Astrocyte of the spinal cord (primary cell): ENCODE data around the gene ARNT2.

Source experiments
- DNase-seq: peaks from one replicate; pipeline ENCODE4 v3.0.0; 2011; ENCODE audit warnings: low read depth, low spot score
- H3K4me3 ChIP-seq: 2 replicates; pipeline ENCODE4 v1.5.1; 2011; ENCODE audit warnings: low read depth, mild to moderate bottlenecking, low read length, moderate library complexity
- in situ Hi-C: cut with HindIII; loops from 2 replicates; pipeline ENCODE4 v1.10.0; 2017; ENCODE audit warnings: low sequenced_read_pairs
- TF ChIP-seq, protein P1 (sequence below): IDR thresholded peaks from 2 replicates; pipeline ENCODE4 v1.5.1; 2012; ENCODE audit warnings: low read depth, mild to moderate bottlenecking, low read length, inconsistent platforms

ARNT2 gene

DNA sequence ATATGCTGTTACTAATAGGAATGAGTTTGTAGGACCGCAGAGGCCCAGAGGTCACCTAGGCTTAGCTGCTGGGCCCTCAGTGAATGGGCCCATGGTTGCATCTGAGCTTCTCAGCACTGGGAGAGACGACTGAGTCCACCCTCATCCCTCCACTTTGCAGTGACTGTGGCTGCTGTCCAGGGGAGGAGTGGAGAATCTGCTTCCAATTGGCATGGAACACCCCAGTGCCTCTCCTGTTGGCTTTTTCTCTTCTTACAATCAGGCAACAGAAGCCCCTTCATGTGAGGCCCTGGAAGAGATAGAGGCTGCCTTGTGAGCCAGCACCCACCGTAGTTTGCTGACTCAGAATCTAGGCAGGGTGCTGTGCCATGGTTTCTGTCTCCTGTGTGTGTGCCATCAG lies 55.6 kb downstream of the ARNT2 start:
- TF ChIP-seq, protein P1, sequence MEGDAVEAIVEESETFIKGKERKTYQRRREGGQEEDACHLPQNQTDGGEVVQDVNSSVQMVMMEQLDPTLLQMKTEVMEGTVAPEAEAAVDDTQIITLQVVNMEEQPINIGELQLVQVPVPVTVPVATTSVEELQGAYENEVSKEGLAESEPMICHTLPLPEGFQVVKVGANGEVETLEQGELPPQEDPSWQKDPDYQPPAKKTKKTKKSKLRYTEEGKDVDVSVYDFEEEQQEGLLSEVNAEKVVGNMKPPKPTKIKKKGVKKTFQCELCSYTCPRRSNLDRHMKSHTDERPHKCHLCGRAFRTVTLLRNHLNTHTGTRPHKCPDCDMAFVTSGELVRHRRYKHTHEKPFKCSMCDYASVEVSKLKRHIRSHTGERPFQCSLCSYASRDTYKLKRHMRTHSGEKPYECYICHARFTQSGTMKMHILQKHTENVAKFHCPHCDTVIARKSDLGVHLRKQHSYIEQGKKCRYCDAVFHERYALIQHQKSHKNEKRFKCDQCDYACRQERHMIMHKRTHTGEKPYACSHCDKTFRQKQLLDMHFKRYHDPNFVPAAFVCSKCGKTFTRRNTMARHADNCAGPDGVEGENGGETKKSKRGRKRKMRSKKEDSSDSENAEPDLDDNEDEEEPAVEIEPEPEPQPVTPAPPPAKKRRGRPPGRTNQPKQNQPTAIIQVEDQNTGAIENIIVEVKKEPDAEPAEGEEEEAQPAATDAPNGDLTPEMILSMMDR = no peak
- in situ Hi-C loops = no loop called here
- no peak for DNase-seq

DNA sequence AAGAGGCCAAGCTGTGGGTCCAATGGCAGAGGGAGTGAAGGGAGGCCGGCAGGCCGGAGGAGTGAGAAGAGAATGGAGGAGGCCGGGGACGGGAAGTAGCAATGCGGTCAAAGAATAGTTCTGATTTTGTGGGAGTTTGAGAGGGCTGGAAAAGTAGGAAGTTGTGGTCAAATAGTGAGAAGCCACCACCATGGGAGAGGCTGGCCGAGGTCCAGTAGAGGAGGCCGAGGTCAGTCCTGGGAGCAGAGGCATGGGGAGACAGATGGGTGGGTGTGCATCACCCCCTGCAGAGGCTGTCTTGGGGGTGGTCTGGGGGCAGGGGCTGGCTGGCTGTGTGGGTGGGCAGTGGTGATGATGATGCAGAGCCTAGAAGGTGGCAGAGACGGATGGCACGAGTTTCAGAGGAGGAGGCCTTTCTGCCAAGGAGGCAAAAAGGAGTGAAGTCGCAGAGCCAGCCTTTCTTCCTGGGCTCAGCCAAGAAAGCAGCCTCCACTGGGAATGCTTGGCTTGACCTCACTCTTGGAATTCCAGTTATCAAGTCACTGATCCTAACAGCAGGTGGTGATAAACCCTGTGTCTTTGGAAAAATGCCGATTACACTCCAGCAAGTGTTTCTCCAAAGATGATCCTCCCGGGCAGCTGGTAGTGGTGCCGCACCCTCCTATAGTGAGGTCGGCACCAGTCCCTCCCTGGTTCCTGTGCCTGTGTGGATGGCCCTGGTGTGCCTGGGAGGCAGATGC lies 57.3 kb downstream of the ARNT2 start:
- DNase-seq = no peak
- H3K4me3 ChIP-seq = no peak overlapping the region
- TF ChIP-seq, protein P1 = no peak
- in situ Hi-C loops = no loop called here

More for the DNA sequence above, 55.6 kb downstream of the ARNT2 start:
- H3K4me3 ChIP-seq = no peak overlapping the region

DNA sequence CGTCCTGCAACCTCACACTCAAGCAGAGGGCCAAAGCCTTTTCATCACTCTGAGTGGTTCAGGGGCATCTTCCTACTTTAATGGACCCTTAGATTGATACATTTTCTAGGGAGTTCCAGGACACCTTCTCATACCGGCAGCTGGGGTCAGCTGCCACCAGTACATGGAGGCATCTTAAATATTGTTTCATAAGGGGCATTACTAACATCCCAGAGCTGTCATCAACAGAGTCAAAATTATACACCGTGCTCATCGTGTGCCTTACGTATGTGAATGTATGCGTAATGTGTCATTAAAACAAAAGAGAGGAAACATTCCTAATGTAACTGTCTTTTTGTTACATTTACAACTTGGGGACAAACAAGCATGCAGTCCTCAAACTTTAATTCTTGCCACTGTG lies 57.9 kb downstream of the ARNT2 start:
- no peak overlapping the region for H3K4me3 ChIP-seq
- in situ Hi-C loops = no loop called here
- TF ChIP-seq, protein P1 = no peak
- DNase-seq = no peak

DNA sequence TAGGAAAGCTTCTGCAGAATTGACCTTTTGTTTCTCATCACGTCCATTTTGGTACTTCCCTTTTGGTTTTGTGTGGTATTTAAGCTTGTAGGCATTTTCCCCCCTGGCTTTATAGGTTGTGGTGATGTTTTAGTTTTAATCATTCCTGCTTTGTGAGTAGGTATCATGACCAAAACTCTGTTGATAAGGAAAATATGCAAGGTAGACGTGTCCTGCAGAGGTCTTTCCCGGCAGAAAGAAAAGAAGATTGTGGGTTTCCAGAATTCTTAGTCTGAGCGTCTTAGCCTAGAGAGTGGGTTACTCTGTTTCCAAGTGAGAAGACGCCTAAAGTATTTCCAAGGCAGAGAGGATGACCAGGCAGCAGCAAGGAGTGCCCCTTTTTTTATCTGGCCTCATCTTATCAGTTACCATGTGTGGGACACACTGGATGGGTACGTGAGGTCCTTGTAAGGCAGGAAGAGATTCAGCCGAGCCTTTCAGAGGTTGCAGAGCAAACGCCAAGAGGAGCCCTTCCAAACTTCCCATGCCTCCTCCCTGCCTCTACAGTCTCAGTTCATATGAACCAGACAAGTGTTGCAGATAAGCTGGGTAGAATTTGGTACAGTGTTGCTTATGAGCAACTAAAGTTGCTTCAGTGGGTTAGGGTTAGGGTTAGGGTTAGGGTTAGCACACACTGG lies 58.8 kb downstream of the ARNT2 start:
- no peak for DNase-seq
- in situ Hi-C loops = no loop called here

DNA sequence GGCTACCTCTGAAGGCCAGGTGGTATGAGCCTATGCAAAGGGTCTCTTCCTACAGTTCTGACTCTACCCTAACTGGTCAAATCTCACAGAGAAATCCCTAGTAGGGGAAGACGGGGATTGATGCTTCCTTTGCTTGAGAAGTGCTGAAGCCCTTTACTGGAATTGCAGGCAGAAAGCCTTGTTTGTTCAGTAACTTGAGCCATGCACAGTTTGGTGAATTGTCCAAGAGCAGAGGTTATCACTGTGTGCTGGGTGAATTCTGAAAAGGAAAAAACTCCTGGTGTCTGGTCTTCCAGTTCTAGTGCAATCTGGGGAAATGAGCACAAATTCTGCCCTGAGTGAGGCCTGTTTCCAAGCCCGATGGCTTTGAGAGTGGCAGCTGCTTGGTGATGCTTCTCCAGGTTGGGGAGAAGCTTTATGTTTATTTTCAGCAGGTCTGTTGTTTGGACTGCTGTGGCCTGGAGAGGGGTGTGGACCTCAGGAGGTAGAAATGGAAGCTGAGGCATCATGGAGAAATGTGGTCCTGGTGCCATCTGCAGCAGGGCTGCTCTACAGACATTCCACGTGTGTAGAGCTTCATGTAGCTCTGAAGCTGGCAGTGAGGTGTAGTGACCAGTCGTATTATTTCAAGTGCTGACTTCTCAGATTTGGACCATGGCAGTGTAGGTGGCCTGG lies 60.9 kb downstream of the ARNT2 start:
- in situ Hi-C loops = no loop called here
- no peak for DNase-seq
- no peak overlapping the region for H3K4me3 ChIP-seq
- TF ChIP-seq, protein P1 = no peak

More for the DNA sequence above, 58.8 kb downstream of the ARNT2 start:
- TF ChIP-seq, protein P1 = no peak
- H3K4me3 ChIP-seq = no peak overlapping the region

DNA sequence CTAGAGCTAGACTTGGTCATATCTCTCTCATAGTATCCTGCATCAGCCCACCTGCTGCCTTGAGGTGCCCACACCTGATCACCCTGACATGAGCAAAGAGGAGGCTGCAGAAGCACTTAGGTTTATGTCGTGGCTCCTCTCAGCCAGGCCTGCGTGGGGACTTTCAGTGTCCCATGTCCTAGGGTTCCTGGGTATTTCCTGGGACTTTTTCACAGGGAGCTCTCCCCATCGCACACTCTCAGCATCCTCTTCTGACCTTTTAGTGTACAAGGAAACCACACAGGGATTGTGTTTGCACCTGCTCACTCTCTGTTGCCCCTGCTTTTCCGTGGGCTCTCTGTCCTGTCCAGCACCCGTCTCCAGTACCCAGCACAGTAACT lies 61.4 kb downstream of the ARNT2 start:
- no peak overlapping the region for H3K4me3 ChIP-seq
- in situ Hi-C loops = no loop called here
- no peak for DNase-seq
- TF ChIP-seq, protein P1 = no peak
